ENCODE results near the gene CDA. TPM values are rescaled to one million over a fixed set of nuclear protein-coding genes. Genes with fewer than 3 reads are reported as not detected.

The CDA gene
- 24.3 and 35.7 TPM in 2 replicates for total RNA-seq

GRCh38 chr1:20588634-20589225, at the start of gene CDA:
Gene CDA (plus strand): TSS chr1:20589097. CDS start chr1:20589130, 33 bp downstream.

DNA sequence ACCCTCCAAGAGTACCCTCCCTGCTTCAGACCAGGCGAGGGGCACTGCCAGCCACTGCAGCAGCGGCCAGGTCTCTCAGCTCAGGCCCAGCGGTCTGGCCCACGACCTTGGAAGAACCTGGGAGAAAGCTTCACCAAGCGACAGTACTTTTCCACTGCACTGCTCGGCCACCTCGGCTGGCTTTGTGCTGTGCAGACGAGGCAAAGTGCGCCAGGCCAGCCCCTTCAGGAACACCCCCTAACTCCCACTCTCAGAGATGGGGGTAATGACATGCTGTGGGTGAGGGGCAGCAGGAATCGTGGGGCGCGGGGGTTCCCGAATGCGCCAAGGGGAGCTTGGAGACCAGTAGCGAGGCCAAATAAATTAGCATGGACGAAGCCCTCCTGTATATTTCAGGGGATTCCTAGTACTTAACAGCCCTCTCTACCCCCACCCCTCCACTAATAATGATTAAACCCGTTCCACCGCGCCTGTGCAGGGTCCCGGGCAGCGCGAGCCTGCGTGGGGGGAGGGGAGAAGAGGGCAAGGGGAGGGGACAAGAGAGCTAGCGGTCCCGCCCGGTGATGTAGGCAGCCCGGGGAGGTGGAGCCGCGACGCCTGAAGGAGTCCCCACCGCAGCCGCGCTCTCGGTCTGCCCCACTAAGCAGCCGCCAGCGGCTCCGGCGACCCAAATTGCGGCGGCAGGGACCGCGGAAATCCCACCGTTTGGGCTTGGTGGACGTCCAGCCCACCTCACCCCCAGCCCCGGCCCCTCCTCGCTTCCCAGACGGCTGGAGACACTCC, 36.8 kb upstream of the CDA start, which contains the start of gene FAM43B:
FAM43B (plus strand) TSS at position 629 of the 783 bp plus-strand sequence. CDS start 401 bp downstream, outside the sequence.

DNA sequence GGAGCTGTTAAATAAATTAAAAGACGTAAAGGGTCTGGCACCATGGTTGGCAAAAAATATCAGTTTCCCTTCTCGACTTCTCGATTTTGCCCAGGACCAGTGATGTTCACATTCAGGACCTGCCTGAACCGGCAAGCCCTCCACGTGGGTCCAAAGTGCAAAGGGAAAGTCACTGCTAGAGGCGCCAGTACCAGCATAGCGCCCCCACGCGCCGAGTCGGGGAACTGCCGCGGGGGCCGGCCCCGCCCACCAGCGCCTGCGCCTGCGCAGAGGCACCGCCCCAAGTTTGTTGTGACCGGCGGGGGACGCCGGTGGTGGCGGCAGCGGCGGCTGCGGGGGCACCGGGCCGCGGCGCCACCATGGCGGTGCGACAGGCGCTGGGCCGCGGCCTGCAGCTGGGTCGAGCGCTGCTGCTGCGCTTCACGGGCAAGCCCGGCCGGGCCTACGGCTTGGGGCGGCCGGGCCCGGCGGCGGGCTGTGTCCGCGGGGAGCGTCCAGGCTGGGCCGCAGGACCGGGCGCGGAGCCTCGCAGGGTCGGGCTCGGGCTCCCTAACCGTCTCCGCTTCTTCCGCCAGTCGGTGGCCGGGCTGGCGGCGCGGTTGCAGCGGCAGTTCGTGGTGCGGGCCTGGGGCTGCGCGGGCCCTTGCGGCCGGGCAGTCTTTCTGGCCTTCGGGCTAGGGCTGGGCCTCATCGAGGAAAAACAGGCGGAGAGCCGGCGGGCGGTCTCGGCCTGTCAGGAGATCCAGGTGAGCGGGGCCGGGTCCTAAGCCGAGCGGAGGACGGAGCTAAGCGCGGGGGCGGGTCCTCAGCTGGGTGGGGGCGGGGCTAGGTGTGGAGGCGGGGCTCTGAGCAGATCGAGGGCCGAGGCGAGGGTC, 44.5 kb downstream of the CDA start, which contains the start of gene PINK1:
PINK1 (plus strand) TSS at position 269 of the 875 bp plus-strand sequence; CDS start at position 360, 91 bp downstream.

DNA sequence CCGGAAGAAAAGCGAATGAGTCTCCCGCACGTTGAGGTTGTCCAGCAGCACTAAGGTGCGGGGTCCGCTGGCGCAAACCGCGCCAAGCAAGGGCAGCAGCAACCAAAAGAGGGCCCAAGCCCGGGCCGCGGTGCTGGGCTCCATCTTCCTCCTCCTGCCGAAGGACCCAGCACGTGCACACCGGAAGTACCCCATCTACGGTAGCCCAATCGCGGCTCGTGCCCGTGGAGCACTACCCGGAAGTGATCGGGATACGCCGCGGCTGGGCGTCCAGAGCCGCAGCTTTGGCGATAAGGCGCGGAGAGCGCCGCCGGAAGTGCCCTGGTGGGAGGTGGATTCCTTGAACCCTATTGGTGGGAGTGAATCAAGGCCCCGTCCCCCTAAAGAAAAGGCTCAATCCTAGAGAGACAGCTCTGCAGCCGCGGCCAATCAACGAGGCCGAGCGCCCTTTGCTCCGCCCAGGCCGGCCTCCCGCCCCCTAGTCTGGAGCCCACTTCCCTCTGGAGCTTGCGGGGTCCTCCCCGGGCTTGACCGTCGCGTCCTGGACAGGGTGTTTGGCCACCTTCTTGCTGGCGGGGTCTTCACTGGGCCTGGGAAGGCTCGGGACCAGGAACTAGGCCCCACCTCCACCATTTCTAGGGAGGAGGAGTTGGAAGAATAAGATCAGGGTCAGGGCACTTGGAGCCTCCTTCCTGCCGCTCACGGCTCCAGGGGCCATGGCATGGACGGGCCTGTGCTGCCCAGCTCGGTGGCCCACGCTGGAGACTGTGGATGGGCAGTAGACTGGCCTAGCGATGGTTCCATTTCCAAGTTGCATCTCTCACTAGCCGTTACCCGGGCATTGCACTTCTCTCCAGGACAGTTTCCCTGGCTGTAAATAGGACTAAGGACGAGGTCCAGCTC, 72.6 kb downstream of the CDA start, which contains the start of gene DDOST:
DDOST (minus strand) TSS at position 163 of the 903 bp plus-strand sequence; CDS start at position 144, 19 bp downstream.

Other genes starting within 250 kb of the CDA start
- gene CAMK2N1, start 102.9 kb upstream of the CDA start, total RNA-seq = 18.5 and 26.4 TPM in 2 replicates
- gene MUL1, start 80.9 kb upstream of the CDA start, total RNA-seq = 30.5 and 34.2 TPM in 2 replicates
- 0.11 and 0.31 TPM in 2 replicates for gene FAM43B, start 36.5 kb upstream of the CDA start, total RNA-seq
- 62.9 and 106 TPM in 2 replicates for gene PINK1, start 44.4 kb downstream of the CDA start, total RNA-seq
- 377 and 487 TPM in 2 replicates for gene DDOST, start 72.3 kb downstream of the CDA start, total RNA-seq
- gene KIF17, start 128.9 kb downstream of the CDA start, total RNA-seq = 0.94 and 4.1 TPM in 2 replicates
- 77.1 and 90.8 TPM in 2 replicates for gene SH2D5, start 143.6 kb downstream of the CDA start, total RNA-seq
- gene HP1BP3, start 198.2 kb downstream of the CDA start, total RNA-seq = 96.5 and 114 TPM in 2 replicates

All from hair follicular keratinocyte (primary cell).